HL-60 (cell line): ENCODE measurements around the gene DNAJB12.
A peak's percentile ranks its signal among the peaks of the same experiment; 100 is the strongest.

Experiments
- DNase-seq, 2 experiments: peaks; one replicate each; pipeline ENCODE4 v3.0.0-alpha.2; 2010 to 2020; ENCODE audit warnings: low read depth in 1 of 2, low spot score in 1 of 2
- H3K27ac ChIP-seq: fragments of 250-450 bp; sonication (Bioruptor Pico); replicated peaks from 2 replicates; pipeline ENCODE4 v1.5.1; 2020; ENCODE audit warnings: mild to moderate bottlenecking, moderate library complexity
- H3K27me3 ChIP-seq: fragments of 250-450 bp; sonication (Bioruptor Pico); 2 replicates; pipeline ENCODE4 v1.5.1; 2021; ENCODE audit warnings: mild to moderate bottlenecking, moderate library complexity; ENCODE audit not compliant: insufficient read depth, poor library complexity, severe bottlenecking
- H3K4me3 ChIP-seq: replicated peaks from 2 replicates; pipeline ENCODE4 v1.5.1; 2011; ENCODE audit warnings: mild to moderate bottlenecking, control low read depth, low read length; ENCODE audit not compliant: insufficient read depth
- CTCF ChIP-seq: IDR thresholded peaks from one replicate; pipeline ENCODE4 v1.5.1; 2011; ENCODE audit warnings: low read length, control low read depth, inconsistent platforms; ENCODE audit not compliant: insufficient read depth
- GABPA ChIP-seq: IDR thresholded peaks from 2 replicates; pipeline ENCODE4 v1.6.1; 2012; ENCODE audit warnings: low read depth
- POLR2AphosphoS5 ChIP-seq: IDR thresholded peaks from 2 replicates; pipeline ENCODE4 v1.6.1; 2012; ENCODE audit warnings: low read depth
- REST ChIP-seq: IDR thresholded peaks from 2 replicates; pipeline ENCODE4 v1.6.1; 2012; ENCODE audit warnings: low read depth; ENCODE audit not compliant: insufficient replicate concordance
- SPI1 ChIP-seq: IDR thresholded peaks from 2 replicates; pipeline ENCODE4 v1.6.1; 2012; ENCODE audit warnings: low read depth, mild to moderate bottlenecking, borderline replicate concordance

The DNAJB12 gene

GRCh38 chr10:72321248-72322029 lies 33.3 kb downstream of the DNAJB12 start:
- H3K4me3 ChIP-seq: no peak overlapping the region
- peak overlapping the region; percentile 96 for H3K27ac ChIP-seq
- no peak for DNase-seq

DNA sequence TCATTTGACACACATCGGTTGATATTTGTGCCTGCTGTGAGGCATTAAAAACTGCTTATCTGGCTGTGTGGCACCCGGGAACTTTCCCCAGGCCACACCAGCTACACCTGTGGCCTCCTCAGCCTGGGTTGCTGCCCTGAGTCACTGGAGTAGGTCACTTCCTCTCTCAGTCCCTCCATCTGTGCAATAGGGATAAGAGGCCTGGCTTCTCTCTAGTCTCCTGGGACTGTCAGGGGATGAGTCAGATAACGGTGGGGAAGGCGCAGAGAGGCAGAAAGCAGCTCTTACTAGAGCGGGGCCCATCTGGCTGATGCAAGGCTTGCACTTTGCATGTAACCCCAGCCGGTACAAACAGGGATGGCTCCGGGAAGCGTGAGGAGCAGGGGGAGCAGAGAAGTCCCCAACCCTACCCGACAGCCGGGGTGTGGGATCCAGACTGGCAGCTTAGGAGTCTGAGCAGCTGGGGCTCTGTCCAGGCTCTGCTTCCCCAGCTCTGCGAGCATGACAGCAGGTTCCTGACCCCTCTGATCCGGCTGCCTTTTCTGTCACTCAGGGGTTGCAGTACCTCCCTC lies 34.0 kb downstream of the DNAJB12 start:
- no peak overlapping the region for H3K4me3 ChIP-seq
- H3K27me3 ChIP-seq: no peaks in the 10 kb centered on the region
- H3K27ac ChIP-seq: peak overlapping the region; percentile 96
- DNase-seq: peak; percentile 99
- TF ChIP-seq REST (no peak), POLR2AphosphoS5 (peak; percentile 96), GABPA (peak; percentile 65), SPI1 (peak; percentile 98), CTCF (no peak)

More at GRCh38 chr10:72321248-72322029, 33.3 kb downstream of the DNAJB12 start:
- H3K27me3 ChIP-seq: no peaks in the 10 kb centered on the region
- no peak for TF ChIP-seq SPI1
- TF ChIP-seq POLR2AphosphoS5: no peak
- TF ChIP-seq CTCF: no peak
- no peak for TF ChIP-seq GABPA
- no peak for TF ChIP-seq REST

- no peak for TF ChIP-seq SPI1
- TF ChIP-seq POLR2AphosphoS5: peak; percentile 91
- TF ChIP-seq REST: no peak
- peak; percentile 45; the same call in 1 of the 2 replicates for TF ChIP-seq GABPA
- no peak for TF ChIP-seq CTCF
- peak overlapping the region; percentile 31 for H3K4me3 ChIP-seq
- no peaks in the 10 kb centered on the region for H3K27me3 ChIP-seq
- peak overlapping the region; percentile 96 for H3K27ac ChIP-seq
- DNase-seq: peak; percentile 95 to 96
Observed at GRCh38 chr10:72319416-72320254, 35.1 kb downstream of the DNAJB12 start.
